GM21619 (cell line): ENCODE results near the gene TRIM33.
A peak's percentile ranks its signal among the peaks of the same experiment; 100 is the strongest.

ENCODE experiments used
- ATAC-seq: cut with Tn5 transposase; IDR thresholded peaks from one replicate; pipeline ENCODE4 v1.9.1; 2021; ENCODE audit not compliant: unreplicated experiment

Gene TRIM33

GRCh38 chr1:114511032-114511785 is at the start of gene TRIM33:
Gene TRIM33 (minus strand): TSS chr1:114511203. CDS start chr1:114511076, 127 bp downstream.
- peak; percentile 73 for ATAC-seq

- no peak for ATAC-seq
Measured at GRCh38 chr1:114559356-114559755, 48.4 kb upstream of the TRIM33 start.

- ATAC-seq, result no peak
Measured at GRCh38 chr1:114558544-114558943, 47.5 kb upstream of the TRIM33 start.

GRCh38 chr1:114554577-114554976 is 43.6 kb upstream of the TRIM33 start:
- ATAC-seq, result no peak

- no peak for ATAC-seq
Measured at GRCh38 chr1:114552106-114552639, 41.2 kb upstream of the TRIM33 start.

- ATAC-seq, result no peak
Measured at GRCh38 chr1:114551400-114551799, 40.4 kb upstream of the TRIM33 start.

- no peak for ATAC-seq
Measured at GRCh38 chr1:114550336-114550735, 39.3 kb upstream of the TRIM33 start.

GRCh38 chr1:114549137-114549536 is 38.1 kb upstream of the TRIM33 start:
- ATAC-seq, result no peak

- ATAC-seq, result no peak
Measured at GRCh38 chr1:114547076-114547475, 36.1 kb upstream of the TRIM33 start.

GRCh38 chr1:114545796-114546195 is 34.8 kb upstream of the TRIM33 start:
- no peak for ATAC-seq

GRCh38 chr1:114545315-114545714 is 34.3 kb upstream of the TRIM33 start:
- ATAC-seq, result no peak

GRCh38 chr1:114540821-114541220 is 29.8 kb upstream of the TRIM33 start:
- ATAC-seq, result no peak

GRCh38 chr1:114540272-114540671 is 29.3 kb upstream of the TRIM33 start:
- no peak for ATAC-seq

- no peak for ATAC-seq
Measured at GRCh38 chr1:114536043-114536442, 25.0 kb upstream of the TRIM33 start.

- ATAC-seq, result no peak
Measured at GRCh38 chr1:114535401-114535800, 24.4 kb upstream of the TRIM33 start.

- ATAC-seq, result no peak
Measured at GRCh38 chr1:114531094-114531493, 20.1 kb upstream of the TRIM33 start.

- no peak for ATAC-seq
Measured at GRCh38 chr1:114530224-114530623, 19.2 kb upstream of the TRIM33 start.

- no peak for ATAC-seq
Measured at GRCh38 chr1:114524944-114525343, 13.9 kb upstream of the TRIM33 start.

- ATAC-seq, result no peak
Measured at GRCh38 chr1:114522264-114522575, 11.2 kb upstream of the TRIM33 start.

GRCh38 chr1:114521396-114522263 is 10.6 kb upstream of the TRIM33 start:
- no peak for ATAC-seq

GRCh38 chr1:114517348-114517747 is 6.3 kb upstream of the TRIM33 start:
- ATAC-seq, result no peak
